Activated naive CD8-positive, alpha-beta T cell treated with anti-CD3 and anti-CD28 coated beads, Interleukin-2, amount 50 U/mL, for 24 hours (primary cell): ENCODE results near the gene ADAMTSL5.
"Not testable (repeated sequence)": the region's sequence is repeated elsewhere in the genome, so short reads cannot be mapped to it uniquely, and the experiment has no call there.

Source experiments
- ATAC-seq: fragments of 150-1000 bp; cut with Tn5 transposase; one replicate; pipeline ENCODE4 v1.10.0; 2021
- DNase-seq: peaks from one replicate; pipeline ENCODE4 v3.0.0; 2021
- H3K27ac Mint-ChIP-seq: one replicate; pipeline ENCODE4 v1.8.0; 2021; ENCODE audit warnings: mild to moderate bottlenecking, mixed read lengths
- H3K27me3 Mint-ChIP-seq: one replicate; pipeline ENCODE4 v1.8.0; 2021; ENCODE audit warnings: mixed read lengths
- H3K36me3 Mint-ChIP-seq: one replicate; pipeline ENCODE4 v1.8.0; 2021; ENCODE audit warnings: low read depth, mixed read lengths
- H3K4me1 Mint-ChIP-seq: one replicate; pipeline ENCODE4 v1.8.0; 2021; ENCODE audit warnings: mixed read lengths
- H3K4me3 Mint-ChIP-seq: one replicate; pipeline ENCODE4 v1.8.0; 2021; ENCODE audit warnings: mild to moderate bottlenecking, moderate library complexity, mixed read lengths
- H3K9me3 Mint-ChIP-seq: one replicate; pipeline ENCODE4 v1.8.0; 2021; ENCODE audit warnings: mixed read lengths

ADAMTSL5 gene, protein sequence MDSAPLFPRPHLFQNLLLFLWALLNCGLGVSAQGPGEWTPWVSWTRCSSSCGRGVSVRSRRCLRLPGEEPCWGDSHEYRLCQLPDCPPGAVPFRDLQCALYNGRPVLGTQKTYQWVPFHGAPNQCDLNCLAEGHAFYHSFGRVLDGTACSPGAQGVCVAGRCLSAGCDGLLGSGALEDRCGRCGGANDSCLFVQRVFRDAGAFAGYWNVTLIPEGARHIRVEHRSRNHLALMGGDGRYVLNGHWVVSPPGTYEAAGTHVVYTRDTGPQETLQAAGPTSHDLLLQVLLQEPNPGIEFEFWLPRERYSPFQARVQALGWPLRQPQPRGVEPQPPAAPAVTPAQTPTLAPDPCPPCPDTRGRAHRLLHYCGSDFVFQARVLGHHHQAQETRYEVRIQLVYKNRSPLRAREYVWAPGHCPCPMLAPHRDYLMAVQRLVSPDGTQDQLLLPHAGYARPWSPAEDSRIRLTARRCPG

DNA sequence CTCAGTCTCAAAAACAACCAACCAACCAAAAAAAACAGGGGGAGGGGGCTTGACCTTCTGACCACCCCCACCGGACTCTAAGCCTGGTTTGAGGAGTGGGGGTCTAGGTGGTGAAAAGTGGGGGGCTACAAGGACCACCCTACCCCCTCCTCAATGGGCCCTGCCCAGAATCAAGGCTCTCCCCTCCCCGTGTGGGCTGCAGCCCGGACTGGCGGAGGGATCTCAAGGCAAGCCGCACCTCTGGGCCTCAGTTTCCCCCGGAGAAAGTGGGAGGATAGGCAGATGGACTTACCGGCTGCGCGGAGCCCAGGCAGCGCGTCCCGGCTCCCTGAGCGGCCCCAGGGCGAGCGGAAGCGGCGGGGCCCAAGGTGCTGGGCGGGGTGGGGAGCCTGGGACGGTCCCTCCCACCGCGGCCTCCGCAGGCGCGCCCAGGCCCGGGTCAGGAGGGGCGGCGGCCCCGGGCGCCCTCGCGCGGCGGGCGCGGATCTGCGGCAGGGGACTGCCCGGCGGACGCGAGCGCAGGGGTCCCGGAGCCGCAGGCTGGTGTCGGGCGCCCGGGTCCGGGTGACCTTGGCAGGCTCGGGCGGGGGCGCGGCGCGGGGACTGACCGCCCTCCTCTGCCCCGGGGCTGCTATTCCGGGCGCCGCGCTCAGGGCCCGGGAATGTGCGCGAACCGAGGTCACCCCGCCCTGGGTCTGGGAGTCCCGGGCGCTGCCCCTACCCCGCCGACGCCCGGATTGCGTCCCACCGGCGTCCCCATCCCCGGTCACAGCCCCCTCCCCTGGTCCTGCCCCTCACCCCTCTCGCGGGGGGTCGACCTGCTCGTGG lies at the start of gene ADAMTSL5:
ADAMTSL5 (minus strand) TSS at position 349 of the 828 bp plus-strand sequence. CDS start 2,076 bp downstream, outside the sequence.
- Mint-ChIP-seq H3K27ac (no peak within 1 kb of the TSS), H3K4me3 (peak within 1 kb of the TSS; percentile 73), H3K4me1 (peaks cover 12% of the 10 kb centered on the region), H3K27me3 (peaks cover 17% of the 10 kb centered on the region), H3K9me3 (no peaks in the 10 kb centered on the region), H3K36me3 (no peaks in the 10 kb centered on the region)
- DNase-seq = peak; percentile 81
- peak; percentile 88 for ATAC-seq

- H3K4me3 Mint-ChIP-seq = no peak overlapping the region
- no peak overlapping the region for H3K27ac Mint-ChIP-seq
- DNase-seq = no peak
- H3K27me3 Mint-ChIP-seq = no peaks in the 10 kb centered on the region
- no peaks in the 10 kb centered on the region for H3K4me1 Mint-ChIP-seq
- no peaks in the 10 kb centered on the region for H3K9me3 Mint-ChIP-seq
- ATAC-seq = no peak
- H3K36me3 Mint-ChIP-seq = no peaks in the 10 kb centered on the region
Observed at GRCh38 chr19:1561236-1561842, 48.5 kb upstream of the ADAMTSL5 start.

- H3K4me1 Mint-ChIP-seq = no peaks in the 10 kb centered on the region
- H3K4me3 Mint-ChIP-seq = no peak overlapping the region
- H3K27me3 Mint-ChIP-seq = no peaks in the 10 kb centered on the region
- H3K9me3 Mint-ChIP-seq = no peaks in the 10 kb centered on the region
- no peaks in the 10 kb centered on the region for H3K36me3 Mint-ChIP-seq
- no peak for DNase-seq
- no peak for ATAC-seq
- H3K27ac Mint-ChIP-seq = no peak overlapping the region
Observed at GRCh38 chr19:1560286-1560882, 47.6 kb upstream of the ADAMTSL5 start.

GRCh38 chr19:1558552-1558951 lies 45.7 kb upstream of the ADAMTSL5 start:
- no peak overlapping the region for H3K27ac Mint-ChIP-seq
- DNase-seq = no peak
- H3K4me3 Mint-ChIP-seq = no peak overlapping the region
- H3K36me3 Mint-ChIP-seq = no peaks in the 10 kb centered on the region
- no peak for ATAC-seq
- H3K9me3 Mint-ChIP-seq = no peaks in the 10 kb centered on the region
- H3K27me3 Mint-ChIP-seq = no peaks in the 10 kb centered on the region
- no peaks in the 10 kb centered on the region for H3K4me1 Mint-ChIP-seq

DNA sequence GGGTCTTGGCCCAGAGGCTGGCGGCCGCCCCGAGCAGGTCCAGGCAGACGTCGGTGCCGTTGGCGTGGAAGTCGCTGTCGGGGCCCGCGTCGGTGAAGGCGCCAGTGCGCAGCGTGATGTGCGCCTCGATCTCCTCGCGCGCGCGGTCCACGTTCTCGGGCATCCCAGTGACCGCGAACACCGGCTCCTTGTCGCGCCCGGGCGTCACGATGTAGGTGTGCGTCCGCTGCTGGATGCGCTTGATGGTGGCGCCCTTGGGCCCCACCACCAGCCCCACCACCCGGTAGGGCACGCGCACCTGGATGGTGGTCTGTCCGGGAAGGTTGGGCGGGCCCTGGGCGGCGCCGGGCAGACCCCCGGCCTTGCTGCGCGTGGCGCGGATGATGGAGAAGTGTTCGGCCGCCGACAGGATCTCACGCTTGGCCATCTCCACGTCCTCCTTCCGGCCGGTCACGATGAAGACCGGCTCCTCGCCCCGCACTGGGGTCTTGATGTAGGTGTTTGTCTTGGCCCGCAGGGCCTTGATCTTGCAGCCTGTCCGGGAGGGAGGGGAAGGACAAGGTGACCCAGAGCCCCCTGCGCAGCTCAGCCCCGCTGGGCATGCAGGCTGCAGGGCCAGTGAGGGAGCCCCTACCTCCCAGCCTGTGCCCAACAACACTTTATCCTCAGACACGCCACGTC lies 43.7 kb upstream of the ADAMTSL5 start:
- H3K36me3 Mint-ChIP-seq = no peaks in the 10 kb centered on the region
- ATAC-seq (no peak), DNase-seq (no peak)
- no peak overlapping the region for H3K4me3 Mint-ChIP-seq
- no peaks in the 10 kb centered on the region for H3K4me1 Mint-ChIP-seq
- H3K27ac Mint-ChIP-seq = no peak overlapping the region
- peaks cover 6% of the 10 kb centered on the region for H3K27me3 Mint-ChIP-seq
- H3K9me3 Mint-ChIP-seq = no peaks in the 10 kb centered on the region

GRCh38 chr19:1555487-1556389 lies 42.9 kb upstream of the ADAMTSL5 start:
- no peaks in the 10 kb centered on the region for H3K9me3 Mint-ChIP-seq
- H3K4me1 Mint-ChIP-seq = no peaks in the 10 kb centered on the region
- peaks cover 6% of the 10 kb centered on the region for H3K27me3 Mint-ChIP-seq
- H3K27ac Mint-ChIP-seq = no peak overlapping the region
- no peak overlapping the region for H3K4me3 Mint-ChIP-seq
- DNase-seq (no peak), ATAC-seq (no peak)
- no peaks in the 10 kb centered on the region for H3K36me3 Mint-ChIP-seq

DNA sequence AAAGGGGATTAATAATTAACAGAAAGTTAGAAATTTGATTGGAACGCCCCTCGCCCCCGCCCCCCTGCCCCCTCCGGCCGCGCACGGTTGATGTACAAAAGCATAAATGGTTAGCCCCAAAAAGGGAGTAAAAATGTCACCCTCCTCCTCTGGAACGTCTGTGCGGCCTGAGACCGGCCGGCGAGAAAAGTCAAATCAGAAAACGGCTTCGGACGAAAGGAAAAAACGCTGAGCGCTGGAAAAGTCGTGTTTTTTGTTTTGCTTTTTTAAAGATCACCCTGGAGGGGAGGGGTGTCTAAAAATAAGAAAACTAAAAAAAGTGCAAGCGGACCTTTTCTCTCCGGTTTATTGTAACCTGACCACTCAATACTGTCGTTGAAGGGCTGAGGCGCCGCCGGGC lies 42.1 kb upstream of the ADAMTSL5 start:
- Mint-ChIP-seq H3K4me3 (no peak overlapping the region), H3K4me1 (no peaks in the 10 kb centered on the region), H3K36me3 (no peaks in the 10 kb centered on the region), H3K27me3 (peaks cover 6% of the 10 kb centered on the region), H3K9me3 (no peaks in the 10 kb centered on the region), H3K27ac (no peak overlapping the region)
- DNase-seq (no peak), ATAC-seq (no peak)

GRCh38 chr19:1553415-1553814 lies 40.6 kb upstream of the ADAMTSL5 start:
- no peak overlapping the region for H3K27ac Mint-ChIP-seq
- no peaks in the 10 kb centered on the region for H3K9me3 Mint-ChIP-seq
- H3K4me3 Mint-ChIP-seq = no peak overlapping the region
- H3K27me3 Mint-ChIP-seq = peaks cover 6% of the 10 kb centered on the region
- DNase-seq = no peak
- ATAC-seq = no peak
- no peaks in the 10 kb centered on the region for H3K4me1 Mint-ChIP-seq
- no peaks in the 10 kb centered on the region for H3K36me3 Mint-ChIP-seq

GRCh38 chr19:1551068-1552040 lies 38.5 kb upstream of the ADAMTSL5 start:
- Mint-ChIP-seq H3K27ac (no peak overlapping the region), H3K36me3 (no peaks in the 10 kb centered on the region), H3K4me1 (no peaks in the 10 kb centered on the region), H3K27me3 (peaks cover 11% of the 10 kb centered on the region), H3K9me3 (no peaks in the 10 kb centered on the region), H3K4me3 (no peak overlapping the region)
- ATAC-seq = no peak
- no peak for DNase-seq

DNA sequence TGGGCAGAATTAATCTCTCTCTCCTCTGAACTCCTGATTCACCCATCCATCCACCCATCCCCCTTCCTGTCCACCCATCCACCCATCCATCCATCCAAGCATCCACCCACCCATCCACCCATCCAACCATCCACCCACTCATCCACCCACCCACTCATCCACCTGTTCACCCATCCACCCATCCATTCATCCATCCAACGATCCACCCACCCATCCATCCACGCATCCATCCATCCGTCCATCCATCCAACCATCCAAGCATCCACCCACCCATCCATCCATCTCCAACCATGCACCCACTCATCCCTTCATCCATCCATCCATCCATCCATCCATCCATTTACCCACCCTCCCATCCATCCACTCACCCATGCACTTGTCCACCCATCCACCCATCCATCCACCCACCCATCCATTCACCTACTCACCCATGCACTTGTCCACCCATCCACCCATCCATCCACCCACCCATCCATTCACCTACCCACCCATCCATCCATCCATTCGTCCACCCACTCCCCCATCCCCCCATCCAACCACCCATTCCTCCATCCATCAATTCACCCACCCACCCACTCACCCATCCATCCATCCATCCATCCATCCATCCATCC lies 36.6 kb upstream of the ADAMTSL5 start:
- Mint-ChIP-seq H3K36me3 (no peaks in the 10 kb centered on the region), H3K27ac (no peak overlapping the region), H3K9me3 (no peaks in the 10 kb centered on the region), H3K4me3 (no peak overlapping the region), H3K4me1 (peaks cover 3% of the 10 kb centered on the region), H3K27me3 (peaks cover 22% of the 10 kb centered on the region)
- no peak for DNase-seq
- no peak for ATAC-seq

DNA sequence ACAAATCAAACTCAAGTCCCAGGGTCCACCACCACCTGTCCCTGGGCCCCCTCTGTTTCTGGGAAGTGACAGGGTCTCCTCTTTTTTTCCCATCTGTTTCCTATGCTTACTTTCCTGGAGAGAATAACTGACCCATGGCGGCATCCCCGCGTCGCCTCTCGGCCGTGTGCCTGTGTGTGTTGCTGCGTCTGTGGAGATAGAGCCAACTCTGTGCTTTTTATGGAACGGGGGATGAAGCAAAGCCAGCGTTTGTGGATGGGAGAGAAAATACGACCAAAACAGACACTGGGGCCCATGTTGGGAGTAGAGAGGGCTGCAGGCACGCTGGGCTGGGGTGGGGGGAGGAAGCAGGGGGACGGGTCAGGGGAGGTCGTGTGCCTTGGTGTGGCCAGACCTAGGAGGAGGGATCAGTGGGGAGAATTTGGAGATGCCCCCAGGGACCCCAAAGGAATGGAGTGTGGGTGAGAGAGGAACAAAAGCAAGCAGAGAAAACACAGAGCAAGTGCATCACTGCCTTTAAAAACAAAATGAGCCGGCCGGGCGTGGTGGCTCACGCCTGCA lies 27.6 kb upstream of the ADAMTSL5 start:
- no peaks in the 10 kb centered on the region for H3K9me3 Mint-ChIP-seq
- ATAC-seq (no peak), DNase-seq (no peak)
- H3K36me3 Mint-ChIP-seq = no peaks in the 10 kb centered on the region
- no peak overlapping the region for H3K4me3 Mint-ChIP-seq
- peaks cover 43% of the 10 kb centered on the region for H3K27me3 Mint-ChIP-seq
- no peak overlapping the region for H3K27ac Mint-ChIP-seq
- no peaks in the 10 kb centered on the region for H3K4me1 Mint-ChIP-seq

DNA sequence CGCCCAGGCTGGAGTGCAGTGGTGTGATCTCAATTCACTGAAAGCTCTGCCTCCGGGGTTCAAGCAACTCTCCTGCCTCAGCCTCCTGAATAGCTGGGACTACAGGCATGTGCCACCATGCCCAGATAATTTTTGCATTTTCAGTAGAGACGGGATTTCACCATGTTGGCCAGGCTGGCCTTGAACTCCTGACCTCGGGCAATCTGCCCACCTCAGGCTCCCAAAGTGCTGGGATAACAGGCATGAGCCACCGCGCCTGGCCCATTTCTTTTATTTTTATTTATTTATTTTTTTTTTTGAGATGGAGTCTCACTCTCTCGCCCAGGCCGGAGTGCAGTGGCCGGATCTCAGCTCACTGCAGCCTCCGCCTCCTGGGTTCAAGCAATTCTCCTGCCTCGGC lies 26.9 kb upstream of the ADAMTSL5 start:
- not testable (repeated sequence) for H3K4me3 Mint-ChIP-seq, H3K36me3 Mint-ChIP-seq, ATAC-seq, H3K27ac Mint-ChIP-seq, H3K9me3 Mint-ChIP-seq, H3K4me1 Mint-ChIP-seq, DNase-seq
- peaks cover 44% of the 10 kb centered on the region for H3K27me3 Mint-ChIP-seq
